GM19324 (cell line): ENCODE results near the gene EYA2.

ENCODE experiments used
- ATAC-seq: cut with Tn5 transposase; IDR thresholded peaks from one replicate; pipeline ENCODE4 v1.9.1; 2021; ENCODE audit warnings: mild to moderate bottlenecking, moderate library complexity; ENCODE audit not compliant: unreplicated experiment, low FRiP score

EYA2 gene

GRCh38 chr20:47093320-47093966, 198.8 kb downstream of the EYA2 start:
- ATAC-seq, result no peak

GRCh38 chr20:47095690-47096089, 201.0 kb downstream of the EYA2 start:
- no peak for ATAC-seq

- ATAC-seq, result no peak
These were observed 203.3 kb downstream of the EYA2 start for GRCh38 chr20:47097691-47098622.

GRCh38 chr20:47099093-47099492, 204.4 kb downstream of the EYA2 start:
- ATAC-seq, result no peak

- ATAC-seq, result no peak
These were observed 205.3 kb downstream of the EYA2 start for GRCh38 chr20:47099825-47100441.

- no peak for ATAC-seq
These were observed 208.0 kb downstream of the EYA2 start for GRCh38 chr20:47102629-47103028.

GRCh38 chr20:47106786-47107185, 212.1 kb downstream of the EYA2 start:
- no peak for ATAC-seq

GRCh38 chr20:47108994-47109393, 214.4 kb downstream of the EYA2 start:
- no peak for ATAC-seq

- ATAC-seq, result no peak
These were observed 216.2 kb downstream of the EYA2 start for GRCh38 chr20:47110819-47111218.

GRCh38 chr20:47111576-47111975, 216.9 kb downstream of the EYA2 start:
- no peak for ATAC-seq

- no peak for ATAC-seq
These were observed 218.9 kb downstream of the EYA2 start for GRCh38 chr20:47113362-47114109.

- ATAC-seq, result no peak
These were observed 221.1 kb downstream of the EYA2 start for GRCh38 chr20:47115694-47116093.

GRCh38 chr20:47117371-47117770, 222.7 kb downstream of the EYA2 start:
- no peak for ATAC-seq

GRCh38 chr20:47117773-47118172, 223.1 kb downstream of the EYA2 start:
- ATAC-seq, result no peak

GRCh38 chr20:47118206-47118605, 223.6 kb downstream of the EYA2 start:
- no peak for ATAC-seq

GRCh38 chr20:47118641-47119040, 224.0 kb downstream of the EYA2 start:
- no peak for ATAC-seq

GRCh38 chr20:47120346-47120936, 225.8 kb downstream of the EYA2 start:
- ATAC-seq, result no peak

GRCh38 chr20:47122560-47122959, 227.9 kb downstream of the EYA2 start:
- ATAC-seq, result no peak

- no peak for ATAC-seq
These were observed 229.6 kb downstream of the EYA2 start for GRCh38 chr20:47124181-47124717.

GRCh38 chr20:47125508-47125757, 230.8 kb downstream of the EYA2 start:
- ATAC-seq, result no peak
